HL-60 (cell line): ENCODE measurements around the gene KNCN.

ENCODE experiments used
- CTCF ChIP-seq: IDR thresholded peaks from one replicate; pipeline ENCODE4 v1.5.1; 2011; ENCODE audit warnings: low read length, control low read depth, inconsistent platforms; ENCODE audit not compliant: insufficient read depth
- GABPA ChIP-seq: IDR thresholded peaks from 2 replicates; pipeline ENCODE4 v1.6.1; 2012; ENCODE audit warnings: low read depth
- POLR2AphosphoS5 ChIP-seq: IDR thresholded peaks from 2 replicates; pipeline ENCODE4 v1.6.1; 2012; ENCODE audit warnings: low read depth
- REST ChIP-seq: IDR thresholded peaks from 2 replicates; pipeline ENCODE4 v1.6.1; 2012; ENCODE audit warnings: low read depth; ENCODE audit not compliant: insufficient replicate concordance
- SPI1 ChIP-seq: IDR thresholded peaks from 2 replicates; pipeline ENCODE4 v1.6.1; 2012; ENCODE audit warnings: low read depth, mild to moderate bottlenecking, borderline replicate concordance

DNA sequence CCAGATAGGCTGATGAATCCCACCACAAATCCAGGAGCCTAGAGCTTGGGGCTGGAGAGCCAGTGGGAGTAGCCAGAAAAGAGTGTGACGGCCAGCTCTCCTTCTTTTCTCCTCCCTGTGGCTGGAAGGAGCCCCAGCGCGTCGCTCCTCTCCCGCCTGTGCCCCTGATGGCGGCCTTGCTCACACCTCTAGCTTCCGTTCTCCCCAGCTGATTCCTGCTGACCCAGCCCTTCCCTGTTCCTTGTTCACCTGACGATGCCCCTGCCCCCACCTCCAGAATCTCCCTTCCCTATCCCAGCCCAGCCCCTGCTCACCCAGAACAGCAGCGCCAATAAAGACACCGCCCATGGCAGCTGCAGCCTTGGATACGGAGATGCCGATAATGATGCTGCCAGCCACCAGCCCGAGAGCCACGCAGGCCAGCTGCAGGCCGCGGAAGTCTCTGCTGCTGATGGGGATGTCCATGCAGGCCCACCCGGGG lies 656 bp downstream of the KNCN start:
- TF ChIP-seq CTCF (no peak), POLR2AphosphoS5 (no peak), GABPA (no peak), REST (no peak), SPI1 (no peak)
